Uterus (tissue), 2 donors: ENCODE measurements around the gene VWA3B.

Source experiments
- CTCF ChIP-seq, 4 experiments: fragments of 200-600 bp in 2 of 4; fragments of 450-650 bp in 2 of 4; sonication (generic) in 2 of 4; IDR thresholded peaks; one replicate each; pipeline ENCODE4 v1.5.1; 2016 to 2019; ENCODE audit warnings: antibody characterized with exemption in 4 of 4, mild to moderate bottlenecking in 2 of 4, moderate library complexity in 1 of 4
- POLR2A ChIP-seq, 2 donors: fragments of 450-650 bp; IDR thresholded peaks; one replicate each; pipeline ENCODE4 v1.6.1; 2016; ENCODE audit warnings: antibody characterized with exemption in 2 of 2, mild to moderate bottlenecking in 1 of 2, moderate library complexity in 1 of 2

GRCh38 chr2:98153481-98153880 lies 66.5 kb downstream of the VWA3B start:
- TF ChIP-seq CTCF (IDR thresholded peaks at IDR 0.05) (no peak), POLR2A (IDR thresholded peaks at IDR 0.05) (no peak)
